ENCODE measurements around the gene DUSP7.

The DUSP7 gene, protein sequence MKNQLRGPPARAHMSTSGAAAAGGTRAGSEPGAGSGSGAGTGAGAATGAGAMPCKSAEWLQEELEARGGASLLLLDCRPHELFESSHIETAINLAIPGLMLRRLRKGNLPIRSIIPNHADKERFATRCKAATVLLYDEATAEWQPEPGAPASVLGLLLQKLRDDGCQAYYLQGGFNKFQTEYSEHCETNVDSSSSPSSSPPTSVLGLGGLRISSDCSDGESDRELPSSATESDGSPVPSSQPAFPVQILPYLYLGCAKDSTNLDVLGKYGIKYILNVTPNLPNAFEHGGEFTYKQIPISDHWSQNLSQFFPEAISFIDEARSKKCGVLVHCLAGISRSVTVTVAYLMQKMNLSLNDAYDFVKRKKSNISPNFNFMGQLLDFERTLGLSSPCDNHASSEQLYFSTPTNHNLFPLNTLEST

DNA sequence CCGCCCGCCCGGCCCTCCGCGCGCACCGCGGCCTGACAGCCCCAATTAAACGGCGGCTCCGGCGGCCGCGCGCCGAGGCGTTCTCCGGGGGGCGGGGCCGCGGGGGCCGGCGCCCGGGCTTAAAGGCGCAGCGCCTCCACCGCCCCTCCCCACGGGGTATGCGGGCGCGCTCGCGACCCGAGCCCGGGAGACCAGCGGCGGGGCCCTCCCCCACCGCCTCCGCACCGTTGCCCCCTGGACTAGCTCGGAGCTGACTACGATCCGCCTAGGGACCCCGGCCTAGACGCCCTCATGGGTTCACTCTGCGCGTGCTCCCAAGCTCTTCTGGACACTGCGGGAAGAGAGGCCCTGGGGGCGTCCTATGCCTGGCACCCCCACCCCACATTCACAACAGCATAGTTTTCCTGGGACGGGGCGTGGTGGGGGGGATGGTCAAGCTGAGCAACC is at the start of gene DUSP7:
Gene DUSP7, minus strand, starts transcription at position 51 of the 447 bp plus-strand sequence. CDS start 205 bp downstream, outside the sequence.
- TF ChIP-seq GATA2 (IDR thresholded peaks at IDR 0.05; ENCODE audit: low read depth, low read length) (no peak), GATA3 (IDR thresholded peaks at IDR 0.05; ENCODE audit: low read depth, low read length) (no peak)

DNA sequence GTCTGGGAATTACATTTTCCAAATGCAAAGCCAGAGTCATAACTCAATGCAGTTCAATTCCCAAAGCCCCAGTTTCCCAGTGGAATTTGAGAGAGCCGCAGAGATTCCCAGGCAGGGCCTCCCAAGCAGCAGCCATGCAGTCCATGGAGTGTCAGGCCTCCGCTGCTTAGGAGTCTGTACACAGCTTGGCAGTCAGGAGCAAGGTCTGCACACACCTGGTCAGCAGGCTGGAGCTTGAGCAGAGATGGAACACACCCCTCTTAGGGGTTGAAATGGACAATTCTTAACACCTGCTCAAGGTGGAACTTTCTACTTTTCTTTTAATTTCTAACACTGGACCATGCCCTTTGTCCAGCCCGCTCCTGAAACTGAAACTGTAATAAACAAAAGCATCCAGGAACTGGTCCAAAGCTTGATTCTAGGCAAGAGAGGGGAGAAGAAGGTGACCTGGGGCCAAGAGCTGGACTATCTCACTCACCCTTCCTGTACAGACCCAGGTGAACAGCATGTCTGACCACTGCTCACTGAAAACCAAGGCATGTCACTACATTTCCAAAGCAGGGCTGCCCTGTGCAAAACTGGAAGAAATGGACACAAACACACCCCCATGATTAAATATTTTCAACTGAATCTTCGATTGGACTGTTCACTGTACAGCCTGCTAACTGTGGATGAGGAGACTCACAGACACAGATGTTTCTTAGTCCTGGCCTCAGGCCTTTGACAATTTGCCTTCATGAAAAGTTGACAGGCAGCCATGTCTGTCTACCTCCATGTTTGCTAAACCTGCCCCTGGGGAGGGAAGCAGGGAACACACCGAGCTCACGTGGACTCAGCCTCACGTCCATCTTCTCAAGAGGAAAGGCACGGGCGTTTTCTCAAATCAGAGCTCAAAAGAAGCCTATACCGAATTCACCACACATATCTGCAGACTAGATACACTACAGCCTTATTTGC is 48.6 kb upstream of the DUSP7 start:
- TF ChIP-seq GATA2 (IDR thresholded peaks at IDR 0.05; ENCODE audit: low read depth, low read length), result no peak
- TF ChIP-seq GATA3 (IDR thresholded peaks at IDR 0.05; ENCODE audit: low read depth, low read length), result no peak

DNA sequence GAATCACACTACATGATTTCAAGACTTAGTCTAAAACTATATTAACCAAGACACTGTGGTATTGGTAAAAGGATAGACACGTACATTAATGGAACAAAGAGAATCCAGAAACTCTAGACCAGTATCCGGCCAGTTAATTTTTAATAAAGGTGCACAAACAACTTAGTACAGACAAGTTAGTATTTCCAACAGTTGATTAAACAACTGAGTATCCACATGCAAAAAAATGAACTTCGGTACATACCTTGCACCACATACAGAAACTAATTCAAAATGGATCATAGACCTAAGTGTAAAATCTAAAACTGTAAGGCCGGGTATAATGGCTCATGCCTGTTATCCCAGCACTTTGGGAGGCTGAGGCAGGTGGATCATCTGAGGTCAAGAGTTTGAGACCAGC is 46.6 kb upstream of the DUSP7 start:
- TF ChIP-seq GATA3 (IDR thresholded peaks at IDR 0.05; ENCODE audit: low read depth, low read length), result no peak
- no peak for TF ChIP-seq GATA2 (IDR thresholded peaks at IDR 0.05; ENCODE audit: low read depth, low read length)

DNA sequence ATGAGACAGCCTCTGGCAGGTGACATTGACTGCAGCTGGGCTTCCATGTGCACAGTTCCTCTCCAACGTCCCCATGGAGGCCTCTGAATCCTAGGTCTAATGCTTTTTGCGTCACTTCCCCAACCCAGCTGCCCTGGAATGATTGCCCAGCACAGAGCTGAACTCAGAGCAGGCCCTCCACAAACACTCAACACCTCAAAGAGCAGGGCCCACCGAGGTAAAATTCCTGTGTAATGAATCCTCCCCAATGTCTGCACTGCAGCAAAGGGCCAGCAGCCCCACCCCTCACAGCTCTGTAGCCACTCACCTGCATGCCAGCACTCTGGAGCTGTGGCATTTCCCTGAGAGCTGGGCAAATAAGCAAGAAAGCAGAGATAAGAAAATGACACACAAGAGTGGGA is 42.6 kb upstream of the DUSP7 start:
- TF ChIP-seq GATA2 (IDR thresholded peaks at IDR 0.05; ENCODE audit: low read depth, low read length), result no peak
- TF ChIP-seq GATA3 (IDR thresholded peaks at IDR 0.05; ENCODE audit: low read depth, low read length), result no peak

DNA sequence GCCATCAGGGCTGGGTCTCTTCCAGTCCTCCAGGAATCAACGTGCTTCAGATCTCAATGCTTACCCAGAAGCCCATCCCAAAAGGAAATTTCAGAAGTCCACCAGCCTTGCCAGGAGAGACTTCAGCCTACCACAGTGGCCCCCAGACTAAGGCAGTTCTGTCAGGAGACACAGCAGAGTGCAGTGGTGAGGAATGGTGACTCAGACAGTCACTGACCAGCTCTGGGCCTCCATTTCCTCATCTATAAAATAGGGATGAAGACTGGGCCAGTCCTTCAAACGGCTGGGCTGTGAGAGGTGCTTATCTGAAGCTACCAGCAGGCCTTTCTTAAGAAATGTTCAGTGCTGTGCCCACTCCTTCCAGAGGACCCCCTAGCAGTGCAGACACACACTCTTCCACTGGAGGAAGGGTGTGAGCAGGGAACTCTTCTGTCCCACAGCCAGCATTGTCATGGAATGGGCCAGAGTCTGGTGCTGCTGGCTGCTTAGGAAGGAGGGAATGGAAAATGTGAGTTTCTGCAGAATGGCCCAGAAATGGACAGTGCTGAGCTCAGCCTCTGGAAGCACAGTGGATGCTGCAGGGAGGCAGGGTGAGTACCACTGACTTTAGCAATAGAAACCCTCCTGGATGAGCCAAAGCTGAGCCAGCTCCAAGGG is 41.6 kb upstream of the DUSP7 start:
- TF ChIP-seq GATA3 (IDR thresholded peaks at IDR 0.05; ENCODE audit: low read depth, low read length) (no peak), GATA2 (IDR thresholded peaks at IDR 0.05; ENCODE audit: low read depth, low read length) (no peak)

DNA sequence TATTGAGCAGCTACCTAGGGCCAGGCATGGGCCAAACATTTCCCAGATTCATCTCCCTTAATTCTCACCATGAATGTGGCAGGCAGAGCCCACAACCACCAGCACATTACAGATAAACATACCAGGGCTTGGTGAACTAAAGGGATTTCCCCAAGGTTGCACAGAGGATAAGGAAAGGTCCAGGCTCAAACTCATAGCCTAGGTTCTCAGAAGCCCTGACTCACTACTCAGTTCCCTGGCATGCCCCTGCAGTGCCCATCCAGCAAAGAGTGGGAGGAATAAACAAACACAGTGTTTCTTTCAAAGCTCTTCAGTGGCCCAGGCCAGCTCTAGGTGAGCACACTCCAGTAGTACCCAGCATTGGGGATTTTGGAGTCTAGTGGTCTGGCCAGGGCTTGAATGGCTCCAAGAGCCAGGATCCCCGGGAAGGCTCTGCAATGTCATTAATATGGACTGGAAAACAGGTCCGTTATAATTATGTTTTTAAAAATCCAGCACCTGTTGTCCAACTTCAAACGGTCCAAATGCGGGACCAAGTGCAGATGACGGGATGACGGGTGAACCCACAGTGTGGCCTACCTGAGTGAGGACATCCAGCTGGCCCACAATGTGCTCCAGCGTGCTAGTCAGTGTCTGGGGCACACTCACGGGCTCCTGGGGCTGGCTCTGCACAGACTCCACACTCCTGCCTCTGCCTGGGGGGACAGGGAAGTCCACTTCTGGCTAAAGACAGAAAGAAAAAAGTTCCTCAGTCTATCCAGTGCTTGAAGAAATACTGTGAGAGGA is 39.8 kb upstream of the DUSP7 start:
- TF ChIP-seq GATA3 (IDR thresholded peaks at IDR 0.05; ENCODE audit: low read depth, low read length), result no peak
- no peak for TF ChIP-seq GATA2 (IDR thresholded peaks at IDR 0.05; ENCODE audit: low read depth, low read length)

DNA sequence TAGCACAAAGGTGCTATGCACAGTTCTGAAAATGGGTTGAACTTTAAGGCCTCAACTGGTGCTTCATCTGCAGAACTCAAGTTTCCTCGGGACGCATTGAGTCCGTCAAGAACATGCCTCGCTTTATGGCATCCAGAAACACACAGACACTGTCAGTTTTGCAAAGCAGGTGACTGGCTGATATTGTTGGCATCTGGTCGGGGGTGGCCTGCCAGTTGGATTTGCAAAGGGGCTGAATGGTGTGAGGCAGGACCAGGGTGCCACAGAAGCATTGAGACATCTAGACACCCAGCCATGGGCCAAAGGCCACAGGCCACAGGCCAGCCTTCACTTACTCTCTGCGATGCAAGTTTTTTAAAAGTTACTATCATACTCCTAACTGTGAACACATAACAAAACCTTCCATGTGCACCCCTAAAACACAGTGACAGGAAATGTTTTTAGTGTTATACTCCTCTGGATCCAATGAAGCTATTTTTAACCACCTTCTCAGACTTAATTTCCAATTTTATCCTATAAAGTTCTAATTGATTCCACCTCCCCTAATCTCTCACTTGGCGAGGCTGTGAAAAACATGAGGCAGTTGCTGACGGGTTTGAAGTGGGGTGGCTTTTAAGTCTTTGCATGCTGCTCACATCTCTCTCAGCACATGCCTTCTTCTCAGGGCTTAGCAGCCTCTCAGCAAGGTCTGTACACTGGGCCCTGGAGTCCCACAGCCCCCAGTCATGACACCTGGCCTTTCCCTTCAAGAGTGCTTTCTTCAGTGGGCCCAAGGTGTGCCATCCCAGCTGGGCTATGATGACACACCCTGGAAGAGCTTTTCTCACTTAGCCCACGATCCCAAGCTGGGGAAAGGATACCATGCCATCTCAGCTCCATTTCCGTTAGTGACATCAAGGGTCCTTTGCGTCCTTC is 38.5 kb upstream of the DUSP7 start:
- TF ChIP-seq GATA2 (IDR thresholded peaks at IDR 0.05; ENCODE audit: low read depth, low read length), result no peak
- TF ChIP-seq GATA3 (IDR thresholded peaks at IDR 0.05; ENCODE audit: low read depth, low read length), result no peak

DNA sequence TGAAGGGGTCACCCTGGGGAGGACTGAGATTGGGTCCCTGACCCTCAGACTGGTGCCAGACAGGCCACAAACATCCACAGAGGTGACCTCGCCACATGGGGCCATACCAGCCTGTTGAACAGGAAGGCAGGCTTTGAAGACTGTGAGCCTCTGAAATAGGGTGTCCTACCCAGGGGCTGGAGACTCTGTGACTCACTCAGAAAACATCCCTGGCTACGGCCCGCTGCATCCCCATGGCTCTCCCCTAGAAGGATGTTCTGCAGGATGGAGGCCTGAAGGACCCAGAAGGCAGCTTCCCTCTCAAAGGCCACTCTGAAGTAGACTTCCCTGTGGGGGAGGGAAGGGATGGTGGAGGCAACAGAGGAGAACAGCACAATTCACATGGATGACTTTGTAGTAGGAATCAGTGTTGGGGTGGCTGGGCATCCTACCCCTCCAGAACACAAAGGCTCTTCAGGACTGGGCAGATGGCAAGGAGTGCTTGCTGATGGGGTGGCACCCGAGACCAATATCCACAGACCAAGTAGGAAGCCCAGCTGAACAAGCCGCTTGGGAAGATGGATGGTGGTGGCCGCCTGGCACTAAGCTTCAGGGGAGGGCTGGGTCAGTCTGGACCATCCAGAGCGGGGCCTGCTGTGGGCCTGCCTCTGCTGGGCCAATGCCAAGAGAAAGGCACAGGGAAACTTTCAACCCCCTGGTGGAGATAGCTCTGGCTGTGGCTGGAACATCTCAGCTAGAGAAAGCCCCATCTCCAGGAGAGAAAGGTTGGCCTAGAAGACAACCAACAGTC is 37.6 kb upstream of the DUSP7 start:
- no peak for TF ChIP-seq GATA3 (IDR thresholded peaks at IDR 0.05; ENCODE audit: low read depth, low read length)
- no peak for TF ChIP-seq GATA2 (IDR thresholded peaks at IDR 0.05; ENCODE audit: low read depth, low read length)

DNA sequence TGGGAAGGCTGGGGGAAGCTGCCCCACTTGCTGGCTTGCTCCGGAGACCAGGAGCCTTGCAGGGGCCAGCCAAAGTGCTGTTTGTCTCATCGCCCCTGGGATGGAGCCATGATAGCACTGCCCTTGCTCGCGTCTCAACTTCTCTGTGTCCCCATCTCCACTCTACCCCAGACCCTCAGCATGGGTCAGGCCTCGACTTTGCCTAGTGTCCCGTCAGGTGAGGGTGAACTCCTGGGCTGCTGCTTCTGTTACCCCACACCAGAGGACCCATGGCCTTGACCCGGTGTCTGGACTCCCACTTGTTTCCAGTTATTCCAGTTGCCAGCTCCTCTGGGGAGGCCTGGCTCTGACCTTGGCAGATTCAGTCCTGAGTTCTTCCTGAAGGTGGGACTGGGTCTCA is 36.5 kb upstream of the DUSP7 start:
- TF ChIP-seq GATA2 (IDR thresholded peaks at IDR 0.05; ENCODE audit: low read depth, low read length) (no peak), GATA3 (IDR thresholded peaks at IDR 0.05; ENCODE audit: low read depth, low read length) (no peak)

DNA sequence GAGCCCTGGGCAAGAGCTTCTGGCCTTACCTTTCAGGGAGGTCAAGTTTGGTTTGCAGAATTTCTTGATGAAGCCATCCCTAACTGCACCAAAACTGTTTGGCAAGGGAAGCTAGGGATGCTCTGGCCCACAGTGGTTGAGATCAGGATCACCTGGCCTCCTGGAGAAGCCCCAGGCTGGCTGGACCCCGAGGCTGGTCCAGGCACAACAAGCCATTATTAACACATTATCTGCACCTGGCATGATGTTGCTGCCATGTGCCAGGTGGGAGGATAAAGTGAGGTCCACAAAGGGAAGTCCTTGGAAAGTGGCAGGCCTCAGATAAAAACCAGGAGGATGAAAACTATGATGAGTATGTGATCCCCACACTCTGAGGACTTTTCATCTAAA is 35.9 kb upstream of the DUSP7 start:
- no peak for TF ChIP-seq GATA3 (IDR thresholded peaks at IDR 0.05; ENCODE audit: low read depth, low read length)
- no peak for TF ChIP-seq GATA2 (IDR thresholded peaks at IDR 0.05; ENCODE audit: low read depth, low read length)

DNA sequence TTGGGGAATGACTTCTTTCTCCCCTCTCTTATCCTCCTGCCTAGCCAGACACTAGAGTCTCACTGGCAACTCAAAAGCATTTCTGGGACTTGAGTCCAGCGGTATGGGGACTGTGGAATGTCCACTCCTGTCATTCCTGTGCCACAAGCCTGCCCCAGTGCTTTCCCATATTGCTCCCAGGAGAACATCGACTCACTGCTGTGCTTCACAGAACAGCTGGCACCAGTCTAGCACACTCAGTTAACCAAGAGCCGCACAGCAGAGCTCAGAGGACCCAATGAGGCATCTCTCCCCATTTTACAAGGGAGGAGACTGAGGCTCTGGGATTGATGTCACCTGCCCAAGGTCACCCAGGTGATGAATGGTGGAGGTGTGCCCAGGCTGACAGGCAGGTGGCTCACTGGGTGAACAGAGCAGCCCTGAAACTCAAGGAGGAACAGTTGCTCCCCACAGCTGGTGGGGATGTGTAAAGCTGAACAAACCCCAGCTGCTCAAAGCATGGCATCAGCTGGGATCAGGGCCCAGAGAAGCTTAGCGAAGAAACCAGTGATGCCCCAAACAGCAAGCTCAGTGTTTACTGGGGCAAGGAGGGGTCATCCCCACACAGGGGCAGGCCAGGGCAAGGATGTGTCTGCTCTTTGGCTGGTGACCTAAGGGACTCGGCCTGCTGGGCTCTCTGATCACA is 35.4 kb upstream of the DUSP7 start:
- no peak for TF ChIP-seq GATA2 (IDR thresholded peaks at IDR 0.05; ENCODE audit: low read depth, low read length)
- TF ChIP-seq GATA3 (IDR thresholded peaks at IDR 0.05; ENCODE audit: low read depth, low read length), result no peak

All from SH-SY5Y (cell line).